Stomach (tissue), 4 donors: ENCODE results near the gene PIBF1.

ENCODE experiments used
- CTCF ChIP-seq, 7 experiments: fragments of 450-650 bp in 4 of 7; fragments of 200-600 bp in 3 of 7; sonication (generic) in 3 of 7; IDR thresholded peaks; one replicate each; pipeline ENCODE4 v1.5.1; 2016 to 2019; ENCODE audit warnings: antibody characterized with exemption in 7 of 7, control low read depth in 2 of 7, mild to moderate bottlenecking in 1 of 7
- EP300 ChIP-seq: sonication (generic); formaldehyde crosslinking; IDR thresholded peaks from one replicate; pipeline ENCODE4 v1.6.1; 2017; ENCODE audit warnings: antibody characterized with exemption
- POLR2A ChIP-seq, 4 donors: fragments of 450-650 bp; IDR thresholded peaks; one replicate each; pipeline ENCODE4 v1.6.1; 2016; ENCODE audit warnings: antibody characterized with exemption in 4 of 4, control low read depth in 2 of 4, mild to moderate bottlenecking in 1 of 4, moderate library complexity in 1 of 4
- POLR2AphosphoS5 ChIP-seq, 3 donors: sonication (generic); formaldehyde crosslinking; IDR thresholded peaks; one replicate each; pipeline ENCODE4 v1.6.1; 2016; ENCODE audit warnings: antibody characterized with exemption in 3 of 3

- TF ChIP-seq CTCF (IDR thresholded peaks at IDR 0.05) = no peak
- no peak for TF ChIP-seq POLR2A (IDR thresholded peaks at IDR 0.05)
- TF ChIP-seq EP300 = no peak
- TF ChIP-seq POLR2AphosphoS5 (IDR thresholded peaks at IDR 0.05) = no peak
These were observed 41.1 kb downstream of the PIBF1 start for GRCh38 chr13:72823081-72823480.
